ENCODE data around the gene WDR12. TPM values are rescaled to one million over a fixed set of nuclear protein-coding genes. Genes with fewer than 3 reads are reported as not detected.

WDR12 gene
- total and polyA plus RNA-seq, 5 donors from 2014 or later: 8.3 to 15.6 (median 13.3) TPM

- Histone ChIP-seq H3K27me3 (ENCODE audit: control insufficient read depth, insufficient read depth, low read length) (no peaks in the 10 kb centered on the region), H3K4me3 (ENCODE audit: low read depth, low read length) (peak overlapping the region; percentile 13), H3K4me1 (ENCODE audit: control insufficient read depth, insufficient read depth, low read length, poor library complexity, severe bottlenecking) (peaks cover 6% of the 10 kb centered on the region), H3K36me3 (ENCODE audit: control insufficient read depth, insufficient read depth, low read length) (no peaks in the 10 kb centered on the region), H3K27ac (ENCODE audit: insufficient read depth, low read length, poor library complexity, severe bottlenecking) (no peak overlapping the region), H3K9me3 (ENCODE audit: control insufficient read depth in 2 of 2, low read length in 2 of 2) (no peaks in the 10 kb centered on the region)
- H3K36me3 Mint-ChIP-seq: no peaks in the 10 kb centered on the region
- H3K4me1 Mint-ChIP-seq: peaks cover 7 to 10% (median 8%) of the 10 kb centered on the region in 4 donors
- ATAC-seq (ENCODE audit: low read depth in 2 of 2): peak; percentile 46 to 58
- H3K27me3 Mint-ChIP-seq: no peaks in the 10 kb centered on the region
- DNase-seq: peak in 2 of 3 donors; percentile 41 to 81
- no peaks in the 10 kb centered on the region for H3K9me3 Mint-ChIP-seq
- H3K27ac Mint-ChIP-seq: peak overlapping the region in 2 of 3 donors; percentile 81 to 87
- H3K4me3 Mint-ChIP-seq: peak overlapping the region in 2 of 4 donors; percentile 20 to 62
Observed at GRCh38 chr2:202831242-202832220, 79.9 kb downstream of the WDR12 start.

- H3K9me3 ChIP-seq (ENCODE audit: control insufficient read depth in 2 of 2, low read length in 2 of 2): no peaks in the 10 kb centered on the region
- Mint-ChIP-seq H3K36me3 (no peaks in the 10 kb centered on the region), H3K4me3 (no peak overlapping the region), H3K27me3 (no peaks in the 10 kb centered on the region), H3K4me1 (no peaks in the 10 kb centered on the region), H3K27ac (peak overlapping the region in 1 of 3 donors; percentile 2), H3K9me3 (no peaks in the 10 kb centered on the region)
- no peaks in the 10 kb centered on the region for H3K36me3 ChIP-seq (ENCODE audit: control insufficient read depth, insufficient read depth, low read length)
- H3K4me1 ChIP-seq (ENCODE audit: control insufficient read depth, insufficient read depth, low read length, poor library complexity, severe bottlenecking): no peaks in the 10 kb centered on the region
- ATAC-seq (ENCODE audit: low read depth in 2 of 2) (no peak), DNase-seq (no peak)
- H3K4me3 ChIP-seq (ENCODE audit: low read depth, low read length): no peak overlapping the region
- H3K27ac ChIP-seq (ENCODE audit: insufficient read depth, low read length, poor library complexity, severe bottlenecking): no peak overlapping the region
- no peaks in the 10 kb centered on the region for H3K27me3 ChIP-seq (ENCODE audit: control insufficient read depth, insufficient read depth, low read length)
Observed at GRCh38 chr2:202824901-202825300, 86.6 kb downstream of the WDR12 start.

Other genes with a start within 250 kb of the WDR12 start
- gene ICA1L, start 39.9 kb downstream of the WDR12 start, total RNA-seq: 0.91 TPM
- gene ICA1L, start 39.9 kb downstream of the WDR12 start, polyA plus RNA-seq: 1 to 10 TPM in 2 of 4 donors, under 1 TPM in 2; 0.74 to 1.9 (median 1.2) TPM
- gene CARF, start 602 bp upstream of the WDR12 start, total RNA-seq: 11.3 TPM
- gene CARF, start 602 bp upstream of the WDR12 start, polyA plus RNA-seq: 10 to 100 TPM in 1 of 4 donors, 1 to 10 TPM in 3; 4.1 to 12.3 (median 7.0) TPM
- gene NBEAL1, start 103.2 kb upstream of the WDR12 start, total RNA-seq: 18.3 TPM
- gene NBEAL1, start 103.2 kb upstream of the WDR12 start, polyA plus RNA-seq: 1 to 10 TPM; 6.0 to 7.8 (median 6.4) TPM

All from CD4-positive, CD25-positive, alpha-beta regulatory T cell (primary cell).